CD4-positive, alpha-beta T cell (primary cell): ENCODE results near the gene ATP2A1. TPM values are rescaled to one million over a fixed set of nuclear protein-coding genes. Genes with fewer than 3 reads are reported as not detected.

Experiments used
- ATAC-seq: fragments of 200-7000 bp; cut with Tn5 transposase; one replicate; pipeline ENCODE4 v1.10.0; 2022; ENCODE audit warnings: mild to moderate bottlenecking; ENCODE audit not compliant: poor library complexity
- CTCF ChIA-PET: fragments of 350-600 bp; sonication (Branson Sonifier 250); formaldehyde crosslinking; loops from one replicate; lab custom pipeline; 2021; ENCODE audit warnings: antibody characterized with exemption, inconsistent platforms; lab: Charles Lee
- POLR2A ChIA-PET: fragments of 350-600 bp; sonication (Branson Sonifier 250); formaldehyde crosslinking; loops from one replicate; lab custom pipeline; 2021; ENCODE audit warnings: antibody characterized with exemption, inconsistent platforms; lab: Charles Lee
- DNase-seq, 14 experiments: peaks; one replicate each; pipeline ENCODE4 v3.0.0-alpha.2; 2013 to 2020; ENCODE audit warnings: mixed read lengths in 2 of 14
- H3K27ac ChIP-seq, 2 donors: one replicate each; pipeline versions ENCODE4 v1.5.1 to v1.7.0; 2013; ENCODE audit warnings: low read length in 2 of 2, low read depth in 1 of 2, mild to moderate bottlenecking in 1 of 2
- H3K27me3 ChIP-seq, 2 experiments: 1 replicate in 1 of 2; 2 replicates in 1 of 2; pipeline versions ENCODE4 v1.6.1 to v1.7.0; 2013; ENCODE audit warnings: low read length in 2 of 2, control low read depth in 1 of 2, mild to moderate bottlenecking in 1 of 2, moderate library complexity in 1 of 2; ENCODE audit not compliant: insufficient read depth in 2 of 2, control insufficient read depth in 1 of 2
- H3K36me3 ChIP-seq: one replicate; pipeline ENCODE4 v1.6.1; 2013; ENCODE audit warnings: low read length, control low read depth; ENCODE audit not compliant: insufficient read depth
- H3K4me1 ChIP-seq: one replicate; pipeline ENCODE4 v1.6.1; 2013; ENCODE audit warnings: low read length, control low read depth; ENCODE audit not compliant: insufficient read depth
- H3K4me3 ChIP-seq: one replicate; pipeline ENCODE4 v1.5.1; 2013; ENCODE audit warnings: mild to moderate bottlenecking, low read length, moderate library complexity
- H3K9me3 ChIP-seq, 2 experiments: 1 replicate in 1 of 2; 2 replicates in 1 of 2; pipeline versions ENCODE4 v1.6.1 to v1.7.0; 2013; ENCODE audit warnings: low read length in 2 of 2, mild to moderate bottlenecking in 2 of 2, control low read depth in 1 of 2, moderate library complexity in 1 of 2; ENCODE audit not compliant: control insufficient read depth in 1 of 2, insufficient read depth in 1 of 2
- H3K27ac Mint-ChIP-seq: one replicate; pipeline ENCODE4 v1.8.0; 2020; ENCODE audit warnings: mixed read lengths
- H3K27me3 Mint-ChIP-seq: one replicate; pipeline ENCODE4 v1.8.0; 2021; ENCODE audit warnings: mixed read lengths
- H3K36me3 Mint-ChIP-seq: one replicate; pipeline ENCODE4 v1.8.0; 2021; ENCODE audit warnings: low read depth, mixed read lengths
- H3K4me1 Mint-ChIP-seq: one replicate; pipeline ENCODE4 v1.8.0; 2021; ENCODE audit warnings: low read depth, mixed read lengths
- H3K4me3 Mint-ChIP-seq: one replicate; pipeline ENCODE4 v1.8.0; 2020; ENCODE audit warnings: mild to moderate bottlenecking, mixed read lengths
- H3K9me3 Mint-ChIP-seq: one replicate; pipeline ENCODE4 v1.8.0; 2020; ENCODE audit warnings: mixed read lengths
- CTCF ChIP-seq: fragments of 200-600 bp; IDR thresholded peaks from one replicate; pipeline ENCODE4 v1.8.0; 2022; ENCODE audit warnings: antibody characterized with exemption, mild to moderate bottlenecking
- intact Hi-C, 2 experiments: fragments of 100-400 bp; cut with DNase I in 1 of 2; cut with micrococcal nuclease in 1 of 2; formaldehyde crosslinking; loops; one replicate each; pipeline versions ENCODE4 v1.15.1 to v1.9.0; 2023 to 2025; cut with DNase I, micrococcal nuclease
- total RNA-seq, 174 experiments: library from RNA in 2 of 174; stranded (reverse) in 2 of 174; gene quantifications; one replicate each; pipeline ENCODE4 v1.2.3 and lab custom pipeline; 2021 to 2026

The ATP2A1 gene
- total RNA-seq, 2 experiments from 2014 or later: 0.56 to 0.77 TPM

GRCh38 chr16:28895609-28896008, 17.3 kb downstream of the ATP2A1 start:
- Mint-ChIP-seq H3K4me1 (no peaks in the 10 kb centered on the region), H3K36me3 (no peaks in the 10 kb centered on the region), H3K27me3 (no peaks in the 10 kb centered on the region), H3K27ac (no peak overlapping the region), H3K4me3 (no peak overlapping the region), H3K9me3 (no peaks in the 10 kb centered on the region)
- Histone ChIP-seq H3K9me3 (no peaks in the 10 kb centered on the region), H3K4me3 (no peak overlapping the region), H3K4me1 (no peaks in the 10 kb centered on the region), H3K27ac (no peak overlapping the region), H3K27me3 (no peaks in the 10 kb centered on the region), H3K36me3 (no peaks in the 10 kb centered on the region)
- TF ChIP-seq CTCF: no peak
- POLR2A ChIA-PET: no interaction called here
- no peak for ATAC-seq
- no peak for DNase-seq
- intact Hi-C loops: no loop called here
- CTCF ChIA-PET: no interaction called here

- ChIA-PET CTCF (no interaction called here), POLR2A (no interaction called here)
- intact Hi-C loops: no loop called here
These were observed 19.5 kb downstream of the ATP2A1 start for GRCh38 chr16:28897826-28898225.

GRCh38 chr16:28898266-28898665, 20.0 kb downstream of the ATP2A1 start:
- ChIA-PET POLR2A (no interaction called here), CTCF (no interaction called here)
- Mint-ChIP-seq H3K27me3 (no peaks in the 10 kb centered on the region), H3K4me3 (no peak overlapping the region), H3K27ac (no peak overlapping the region), H3K9me3 (no peaks in the 10 kb centered on the region), H3K36me3 (no peaks in the 10 kb centered on the region), H3K4me1 (no peaks in the 10 kb centered on the region)
- H3K4me1 ChIP-seq: no peaks in the 10 kb centered on the region
- no peak overlapping the region for H3K4me3 ChIP-seq
- ATAC-seq (no peak), DNase-seq (no peak)
- no peaks in the 10 kb centered on the region for H3K27me3 ChIP-seq
- H3K27ac ChIP-seq: no peak overlapping the region
- H3K36me3 ChIP-seq: no peaks in the 10 kb centered on the region
- TF ChIP-seq CTCF: no peak
- no peaks in the 10 kb centered on the region for H3K9me3 ChIP-seq
- intact Hi-C loops: no loop called here

More at GRCh38 chr16:28897826-28898225, 19.5 kb downstream of the ATP2A1 start:
- no peak for TF ChIP-seq CTCF
- Mint-ChIP-seq H3K27ac (no peak overlapping the region), H3K9me3 (no peaks in the 10 kb centered on the region), H3K36me3 (no peaks in the 10 kb centered on the region), H3K4me1 (no peaks in the 10 kb centered on the region), H3K4me3 (no peak overlapping the region), H3K27me3 (no peaks in the 10 kb centered on the region)
- no peak overlapping the region for H3K4me3 ChIP-seq
- no peak for ATAC-seq
- H3K4me1 ChIP-seq: no peaks in the 10 kb centered on the region
- H3K36me3 ChIP-seq: no peaks in the 10 kb centered on the region
- DNase-seq: no peak
- no peaks in the 10 kb centered on the region for H3K27me3 ChIP-seq
- H3K27ac ChIP-seq: no peak overlapping the region
- no peaks in the 10 kb centered on the region for H3K9me3 ChIP-seq
